Left colon (tissue), 2 donors: ENCODE measurements around the gene ZNF467. TPM values are rescaled to one million over a fixed set of nuclear protein-coding genes. Genes with fewer than 3 reads are reported as not detected.

Experiments used
- ATAC-seq: fragments of 200-7000 bp; cut with Tn5 transposase; one replicate; pipeline ENCODE4 v1.9.1; 2020; ENCODE audit warnings: mild to moderate bottlenecking, moderate library complexity
- DNase-seq, 2 donors: peaks; one replicate each; pipeline ENCODE4 v3.0.0-alpha.2; 2020
- intact Hi-C, 2 donors: fragments of 100-400 bp; cut with DNase I in 1 of 2; cut with micrococcal nuclease in 1 of 2; formaldehyde crosslinking; loops; one replicate each; pipeline versions ENCODE4 v1.11.2 to v1.14.0; 2022; cut with DNase I, micrococcal nuclease
- total RNA-seq, 2 donors: library from RNA; stranded (reverse); fragmentation: NEBNext Ultra II Directional; extraction: Animal tissue kit (Norgen Biotek cat#: 25700); gene quantifications; one replicate each; pipeline ENCODE4 v1.2.1, GENCODE V29; 2021
- donor health status: DM: no; HTN: no; CAD: no.
- donor health status: DM: yes; HTN: yes; CAD: no.

The ZNF467 gene
- total RNA-seq, 2 donors from 2014 or later = 1.5 to 6.0 TPM

DNA sequence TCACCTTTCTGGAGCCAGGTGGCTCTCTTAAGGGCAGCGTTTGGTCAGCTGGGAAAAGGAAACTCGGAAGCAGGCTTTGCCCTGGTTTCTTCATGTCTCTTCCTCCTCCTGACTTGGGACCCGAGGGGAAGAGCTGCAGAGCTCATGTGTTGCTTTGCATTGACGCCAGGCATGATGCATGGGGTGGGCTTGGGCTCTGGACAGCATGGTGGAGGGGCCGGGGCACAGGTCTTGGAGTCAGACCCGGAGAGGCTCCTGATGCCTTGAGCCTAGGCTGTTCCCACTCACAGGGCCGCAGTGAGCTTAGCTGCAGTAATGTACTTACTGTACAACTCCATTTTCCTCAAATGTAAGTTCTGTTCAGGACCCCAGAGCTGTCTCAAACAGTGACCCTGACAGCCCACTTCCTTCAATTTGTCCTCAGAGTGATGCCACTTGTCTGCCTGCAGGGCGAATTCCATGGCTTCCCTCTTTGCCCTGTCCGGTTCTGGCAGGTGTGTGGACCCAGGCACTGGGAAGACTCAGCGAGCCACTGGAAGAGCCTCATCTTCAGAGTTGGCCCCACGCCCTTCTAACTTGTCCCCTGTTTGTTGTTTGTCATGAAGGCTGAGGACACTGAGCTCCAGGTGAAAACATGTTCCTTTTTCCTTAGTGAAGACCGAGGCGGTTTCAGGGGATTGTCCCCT, 50.2 kb downstream of the ZNF467 start:
- DNase-seq (peak in 1 of 2 donors; percentile 5), ATAC-seq (no peak)
- intact Hi-C loops = no loop called here

DNA sequence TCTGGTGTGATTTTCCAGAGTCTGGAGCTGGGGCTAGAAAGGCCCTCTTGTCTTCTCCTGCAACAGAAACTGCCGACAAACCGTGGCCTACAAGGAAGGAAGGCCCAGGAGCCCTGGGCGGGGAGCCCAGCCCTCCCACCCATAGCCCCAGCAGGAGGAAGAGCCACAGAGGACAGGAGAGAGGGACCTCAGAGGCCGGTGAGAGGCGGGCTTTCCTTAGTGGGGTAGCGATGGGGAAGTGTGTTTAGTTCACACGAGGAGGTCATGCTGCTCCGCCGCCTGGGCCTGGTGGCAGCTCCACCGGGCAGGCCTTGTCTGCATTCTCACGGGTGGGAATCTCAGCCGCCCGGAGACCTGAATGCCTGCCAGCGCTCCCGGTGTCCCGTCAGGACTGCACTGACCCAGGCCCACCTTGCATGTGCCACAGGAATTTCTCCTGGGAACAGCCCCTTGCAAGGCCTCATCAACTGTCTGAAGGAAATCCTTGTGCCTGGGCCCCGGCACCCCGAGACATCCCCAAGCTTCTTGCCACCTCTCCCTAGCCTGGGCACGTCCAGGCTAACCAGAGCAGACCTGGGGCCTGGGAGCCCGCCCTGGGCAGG, 50.9 kb downstream of the ZNF467 start:
- DNase-seq (peak in 1 of 2 donors; percentile 19), ATAC-seq (no peak)
- intact Hi-C loops = no loop called here

DNA sequence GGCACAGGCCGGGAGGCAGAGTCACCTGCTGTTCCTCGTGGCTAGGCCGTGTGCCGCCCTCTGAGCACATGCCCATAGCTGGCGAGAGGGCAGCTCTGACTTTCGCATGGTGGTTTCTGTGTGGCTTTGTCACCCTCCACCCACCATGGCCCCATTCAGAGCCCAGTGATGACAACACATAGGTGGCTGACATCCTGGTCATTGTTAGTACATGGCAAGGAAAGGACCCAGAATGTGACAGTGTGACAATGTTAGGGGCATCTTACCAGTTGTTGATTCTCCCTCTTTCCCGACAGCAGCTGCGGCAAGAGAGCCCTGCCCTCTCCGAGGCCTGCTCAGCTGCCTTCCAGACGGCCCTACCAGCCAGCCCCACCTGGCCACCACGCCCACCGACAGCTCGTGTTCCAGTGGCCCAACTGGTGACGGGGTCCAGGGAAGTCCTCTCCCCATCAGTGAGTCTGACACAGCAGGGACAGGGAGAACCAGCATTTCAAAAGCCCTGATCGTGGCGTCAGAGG, 52.2 kb downstream of the ZNF467 start:
- DNase-seq = no peak
- intact Hi-C loops = no loop called here
- no peak for ATAC-seq

DNA sequence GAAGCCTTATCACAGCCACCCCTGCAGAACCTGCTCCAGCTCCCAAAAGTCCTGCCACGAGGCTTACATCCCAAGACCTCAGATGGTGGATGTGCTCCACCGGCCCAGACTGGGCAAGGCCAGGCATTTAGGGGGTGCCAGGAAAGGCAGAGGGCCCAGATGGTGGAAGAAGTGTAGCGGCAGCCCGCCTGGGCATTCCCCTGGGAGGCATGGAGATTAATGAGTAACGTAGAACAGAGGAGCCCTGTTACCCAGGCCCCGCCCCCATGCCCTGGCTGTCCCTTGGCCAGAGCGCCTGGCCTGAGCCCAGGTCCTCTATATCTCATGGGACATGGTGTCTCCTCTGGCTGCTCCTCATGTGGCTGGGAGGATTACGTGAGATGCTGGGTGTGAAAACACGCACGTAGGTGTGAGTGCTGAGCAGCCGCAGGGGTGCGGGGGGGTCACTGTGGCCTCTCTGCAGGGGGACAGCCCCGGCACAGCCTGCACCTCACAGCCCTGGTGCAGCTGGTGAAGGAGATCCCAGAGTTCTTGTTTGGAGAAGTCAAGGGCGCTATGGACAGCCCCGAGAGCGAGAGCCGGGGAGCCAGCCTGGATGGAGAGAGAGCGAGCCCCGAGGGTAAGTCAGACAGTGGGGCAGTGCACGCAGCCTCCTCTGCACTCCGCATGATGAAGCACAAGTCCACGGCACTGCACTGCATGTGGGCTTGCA, 52.9 kb downstream of the ZNF467 start:
- intact Hi-C loops = no loop called here
- peak in 1 of 2 donors; percentile 30 for DNase-seq
- ATAC-seq = peak; percentile 59

DNA sequence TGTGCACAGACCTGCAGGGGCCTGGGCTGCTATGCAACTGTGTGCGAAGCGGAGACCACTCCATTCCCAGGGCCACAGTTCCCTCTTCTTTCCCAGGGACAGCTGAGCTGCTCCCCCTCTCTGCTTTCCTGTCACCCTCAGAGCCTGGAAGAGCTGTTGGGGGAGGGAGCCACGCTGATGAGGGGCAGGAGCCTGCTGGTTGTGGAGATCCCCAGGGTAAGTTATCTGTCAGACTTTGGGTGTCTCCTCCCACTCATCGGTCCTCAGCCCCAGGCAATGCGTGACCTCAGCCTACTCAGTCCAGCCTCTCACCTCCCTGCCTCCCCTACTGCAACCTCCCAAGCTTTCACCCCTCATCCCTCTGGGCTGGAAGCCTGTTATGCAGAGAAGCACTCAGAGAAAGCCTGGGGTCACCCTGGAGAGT, 53.5 kb downstream of the ZNF467 start:
- DNase-seq (no peak), ATAC-seq (no peak)
- intact Hi-C loops = no loop called here

DNA sequence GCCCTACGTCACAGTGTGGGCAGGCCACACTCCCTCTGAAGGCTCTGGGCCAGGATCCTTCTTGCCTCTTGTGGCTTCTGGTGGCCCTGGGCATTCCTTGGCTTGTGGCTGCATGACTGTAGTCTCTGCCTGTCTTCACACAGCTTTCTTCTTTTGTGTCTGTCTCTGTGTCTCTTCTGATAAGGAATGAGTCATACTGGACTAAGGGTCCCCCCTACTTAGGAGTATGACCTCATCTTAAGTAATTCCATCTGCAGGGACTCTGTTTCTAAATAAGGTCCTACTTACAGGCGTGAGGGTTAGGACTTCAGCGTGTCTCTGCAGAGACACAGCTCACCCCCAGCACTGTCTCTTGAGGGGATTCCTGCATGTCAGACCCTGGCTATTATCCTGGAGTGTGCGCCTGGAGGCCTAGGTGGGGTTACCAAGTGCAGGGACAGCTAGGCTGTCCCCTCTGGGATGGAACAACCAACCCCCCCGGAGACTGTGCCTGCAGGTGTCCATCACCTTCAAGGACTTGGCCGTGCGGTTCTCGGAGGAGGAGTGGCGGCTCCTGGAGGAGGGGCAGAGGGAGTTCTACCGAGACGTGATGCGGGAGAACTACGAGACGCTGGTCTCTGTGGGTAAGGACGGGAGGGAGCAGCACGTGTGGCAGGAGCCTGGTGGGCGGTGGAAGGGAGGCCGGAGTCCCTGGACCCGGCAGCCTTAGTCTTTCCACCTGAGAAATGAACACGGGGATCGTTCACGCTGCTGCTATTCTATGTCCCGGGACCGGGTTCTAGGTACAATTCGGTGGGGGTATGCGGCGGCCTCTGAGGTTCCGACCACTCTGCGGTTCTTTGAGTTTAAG, 54.1 kb downstream of the ZNF467 start:
- ATAC-seq (no peak), DNase-seq (no peak)
- intact Hi-C loops = no loop called here

DNA sequence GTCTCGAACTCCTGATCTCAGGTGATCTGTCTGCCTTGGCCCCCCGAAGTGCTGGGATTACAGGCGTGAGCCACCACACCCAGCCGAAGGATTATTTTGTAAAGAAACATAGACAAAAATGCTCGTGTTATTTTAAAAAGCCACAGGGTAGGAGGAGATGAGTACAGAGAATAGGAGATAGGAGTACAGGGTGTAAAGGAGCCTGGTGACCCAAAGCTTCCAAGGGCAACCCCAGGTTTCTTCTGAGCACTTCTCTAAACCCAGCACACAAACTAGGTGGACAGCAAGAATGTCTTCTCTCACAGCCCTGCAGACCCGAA, 54.7 kb downstream of the ZNF467 start:
- ATAC-seq = no peak
- intact Hi-C loops = no loop called here
- no peak for DNase-seq

DNA sequence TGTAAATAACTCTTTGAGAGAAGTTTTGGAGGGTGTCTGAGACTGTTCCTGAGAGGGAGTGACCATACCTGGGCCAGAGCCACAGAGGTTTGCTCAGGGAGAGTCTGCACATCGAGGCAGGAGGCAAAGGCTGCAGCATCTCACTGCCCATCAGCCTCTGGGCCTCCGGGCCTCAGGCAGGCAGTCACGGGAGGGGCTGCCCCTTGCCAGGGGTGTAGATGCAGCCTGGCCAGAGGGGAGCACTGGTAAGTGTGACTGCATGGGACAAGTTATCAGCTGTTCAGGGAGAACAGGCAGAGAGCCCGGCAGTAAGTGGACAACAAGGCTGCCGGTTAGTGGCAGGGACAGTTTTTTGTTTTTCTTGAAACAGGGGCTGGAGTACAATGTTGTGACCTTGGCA, 55.9 kb downstream of the ZNF467 start:
- ATAC-seq = no peak
- no peak for DNase-seq
- intact Hi-C loops = no loop called here

DNA sequence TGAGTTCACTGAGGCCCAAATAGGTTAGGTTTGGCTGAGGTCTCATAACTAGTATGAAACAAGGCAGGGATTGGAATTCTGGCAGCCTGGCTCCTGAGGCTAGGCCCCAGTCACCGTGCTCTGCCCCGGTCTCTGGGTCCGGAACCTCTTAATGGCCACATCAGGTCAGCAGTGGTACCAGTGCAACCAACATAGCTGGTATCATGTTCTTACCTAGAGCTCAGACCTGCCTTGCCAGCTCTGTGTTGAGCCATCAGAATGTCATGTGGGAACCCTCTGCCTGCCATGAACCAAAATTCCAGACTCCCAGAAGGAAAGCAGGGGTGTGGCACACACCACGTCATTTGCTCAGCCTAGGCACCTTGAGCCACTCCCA, 56.5 kb downstream of the ZNF467 start:
- intact Hi-C loops = no loop called here
- DNase-seq = no peak
- no peak for ATAC-seq

DNA sequence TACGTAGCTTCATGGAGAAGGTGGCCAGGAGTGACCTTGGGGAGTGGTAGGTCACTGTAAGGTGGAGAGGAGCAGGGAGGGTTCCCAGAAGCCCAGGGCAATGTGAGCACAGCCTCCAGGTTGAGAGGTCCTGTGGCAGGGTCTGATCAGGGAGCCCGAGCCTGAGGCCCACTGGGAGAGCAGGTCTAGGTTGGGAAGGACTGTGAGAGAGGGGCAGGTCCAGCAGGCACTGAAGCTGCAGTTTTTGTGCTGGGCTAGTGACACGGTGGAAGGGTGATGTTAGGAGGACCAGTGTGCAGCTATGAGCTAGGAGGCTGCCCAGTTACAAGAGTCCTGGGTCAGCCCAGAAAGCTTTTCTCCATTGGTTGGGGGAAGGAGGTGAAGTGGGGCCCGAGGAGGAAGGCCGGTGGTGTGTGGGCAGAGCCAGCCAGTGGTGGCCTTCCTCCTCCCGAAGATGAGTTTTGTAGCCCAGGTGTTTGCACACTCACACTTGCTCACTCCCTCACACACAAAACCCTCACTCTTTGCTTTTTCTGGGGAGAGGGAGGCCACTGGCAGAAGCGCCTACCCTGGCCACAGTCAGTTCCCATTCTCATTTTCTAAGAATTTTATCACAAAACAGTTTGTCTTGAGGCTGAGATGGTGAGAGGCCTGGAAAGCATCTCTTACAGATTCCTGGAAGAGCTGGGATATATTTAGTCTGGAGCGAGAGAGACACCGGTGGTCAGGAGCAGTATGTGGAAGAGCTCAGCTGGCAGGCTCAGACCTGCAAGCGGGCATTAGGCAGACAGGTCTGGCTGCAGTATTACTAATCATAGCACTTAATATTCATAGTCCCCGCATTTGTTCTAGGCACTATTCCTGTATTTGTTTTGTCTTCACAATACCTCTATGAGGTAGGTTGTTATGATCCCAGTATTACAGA, 57.1 kb downstream of the ZNF467 start:
- DNase-seq (no peak), ATAC-seq (no peak)
- intact Hi-C loops = no loop called here

DNA sequence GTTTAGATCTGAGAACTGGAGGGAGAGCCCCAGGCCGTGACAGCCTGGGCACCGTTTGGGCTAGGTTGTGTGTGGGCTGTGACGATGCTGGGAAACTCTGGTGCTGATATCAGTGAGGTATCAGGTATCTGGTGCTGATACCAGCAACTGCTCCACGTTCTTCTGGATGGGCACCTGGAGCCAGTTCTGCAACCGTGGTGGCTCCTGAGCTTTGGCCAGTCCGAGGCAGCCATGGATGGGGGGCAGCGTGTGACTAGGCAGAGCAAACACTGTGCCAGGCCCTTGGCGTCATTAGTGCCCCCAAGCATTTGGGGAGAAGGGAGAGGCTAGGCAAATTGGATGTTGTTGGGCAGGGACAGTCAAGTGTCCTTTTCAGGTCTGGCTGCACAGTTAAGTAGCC, 57.9 kb downstream of the ZNF467 start:
- ATAC-seq (no peak), DNase-seq (no peak)
- intact Hi-C loops = no loop called here

DNA sequence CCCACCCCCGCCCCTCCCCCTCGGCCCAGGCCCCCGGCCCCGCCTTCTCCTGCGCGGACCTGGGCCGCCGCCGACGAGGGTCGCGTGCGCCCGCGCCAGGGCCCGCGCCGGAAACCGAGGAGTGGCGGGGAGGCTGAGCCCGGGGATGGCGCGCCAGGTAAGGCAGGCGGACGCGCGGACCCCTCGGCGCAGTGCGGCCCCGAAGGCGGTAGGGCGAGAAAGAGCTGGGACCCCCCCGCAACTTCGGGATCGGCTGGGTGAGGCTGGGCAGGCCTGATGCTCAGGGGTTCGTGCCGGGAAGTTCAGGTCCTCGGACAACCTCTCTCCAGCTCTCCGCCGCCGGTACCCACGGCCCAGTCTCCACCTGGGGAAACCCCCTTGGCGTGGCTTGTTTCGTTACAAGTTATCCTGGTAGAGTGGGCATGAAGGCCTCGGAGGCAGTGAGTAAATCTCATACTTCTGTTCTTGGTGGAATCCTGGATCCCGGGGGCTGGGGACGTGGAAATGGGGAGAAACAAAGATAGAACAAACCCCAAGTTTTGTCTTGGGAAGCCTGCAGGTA, 58.4 kb downstream of the ZNF467 start:
- no peak for ATAC-seq
- peak in 1 of 2 donors; percentile 51 for DNase-seq
- intact Hi-C loops = no loop called here

Other genes with a start within 250 kb of the ZNF467 start
- 10 to 100 TPM; 12.9 to 17.4 TPM for gene ZNF862, start 64.8 kb upstream of the ZNF467 start, total RNA-seq
- gene ATP6V0E2, start 100.4 kb upstream of the ZNF467 start, total RNA-seq = 10 to 100 TPM; 10.8 to 14.1 TPM